HFF-Myc (cell line): ENCODE measurements around the gene ACHE.
A peak's percentile ranks its signal among the peaks of the same experiment; 100 is the strongest.

Experiments used
- DNase-seq: peaks from one replicate; pipeline ENCODE4 v3.0.0-alpha.2; 2011; ENCODE audit warnings: low read depth; ENCODE audit errors: extremely low read depth
- H3K4me3 ChIP-seq: replicated peaks from 2 replicates; pipeline ENCODE4 v1.5.1; 2011; ENCODE audit warnings: low read depth, mild to moderate bottlenecking, control low read depth, low read length
- CTCF ChIP-seq: IDR thresholded peaks from 2 replicates; pipeline ENCODE4 v1.5.1; 2012; ENCODE audit warnings: mild to moderate bottlenecking, low read depth, low read length, control low read depth; ENCODE audit errors: missing control alignments

The ACHE gene

GRCh38 chr7:100895956-100896731 lies 456 bp upstream of the ACHE start:
- no peak for TF ChIP-seq CTCF
- H3K4me3 ChIP-seq: no peak overlapping the region
- DNase-seq: no peak

- H3K4me3 ChIP-seq: peak overlapping the region; percentile 33
- DNase-seq: no peak
- peak; percentile 73 for TF ChIP-seq CTCF
Observed at GRCh38 chr7:100894860-100895700, 608 bp downstream of the ACHE start.

DNA sequence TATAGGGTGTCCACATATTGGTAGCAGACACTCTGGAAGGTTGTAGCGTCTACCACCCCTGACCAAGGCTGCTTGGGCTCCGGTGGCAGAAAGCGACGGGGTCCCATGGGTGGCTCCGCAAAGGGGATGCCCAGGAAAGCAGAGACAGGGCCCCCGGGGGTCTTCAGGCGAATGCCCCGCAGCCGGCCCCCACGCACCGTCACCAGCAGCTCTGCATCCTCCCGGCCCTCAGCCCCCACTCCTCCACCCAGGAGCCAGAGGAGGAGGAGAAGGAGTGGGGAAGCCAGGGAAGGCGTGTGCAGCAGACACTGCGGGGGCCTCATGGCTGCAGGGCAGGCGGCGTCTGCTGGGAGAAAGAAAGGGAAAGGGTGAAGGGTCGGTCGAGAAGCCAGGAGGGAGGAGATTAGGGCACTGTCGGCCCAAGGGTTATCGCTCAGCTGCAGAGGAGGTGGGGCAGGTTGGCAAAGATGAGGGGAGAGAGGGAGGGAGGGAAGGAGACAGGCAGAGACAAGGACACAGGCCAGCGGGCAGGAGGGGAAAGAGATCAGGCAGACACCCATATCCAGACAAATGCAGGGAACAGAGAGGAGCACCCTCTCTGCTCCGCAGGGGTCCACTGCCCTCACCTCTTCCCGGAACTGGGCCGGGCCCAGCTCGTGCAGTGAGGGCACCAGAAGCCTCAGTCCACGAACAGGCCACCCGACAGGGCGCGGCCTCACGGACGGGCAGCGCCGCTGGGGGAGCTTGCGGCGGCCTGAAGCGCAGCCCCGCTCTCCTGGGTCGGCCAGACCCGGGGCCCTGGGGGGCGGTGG lies 1.6 kb downstream of the ACHE start:
- TF ChIP-seq CTCF: no peak
- no peak overlapping the region for H3K4me3 ChIP-seq
- no peak for DNase-seq

- DNase-seq: no peak
- no peak overlapping the region for H3K4me3 ChIP-seq
- TF ChIP-seq CTCF: no peak
Observed at GRCh38 chr7:100893318-100893895, 2.3 kb downstream of the ACHE start.

- H3K4me3 ChIP-seq: no peak overlapping the region
- TF ChIP-seq CTCF: no peak
- DNase-seq: no peak
Observed at GRCh38 chr7:100892364-100893317, 3.0 kb downstream of the ACHE start.
